Calu3 (cell line): Measurements from ENCODE around the gene FIBP. TPM values are rescaled to one million over a fixed set of nuclear protein-coding genes. Genes with fewer than 3 reads are reported as not detected.
A peak's percentile ranks its signal among the peaks of the same experiment; 100 is the strongest.

Source experiments
- BruUV-seq: library from RNA; stranded (reverse); fragments of 400-500 nt; replicated peaks from 2 replicates; lab custom pipeline; 2021; lab: Mats Ljungman, UMichigan
- CTCF ChIA-PET: fragments of 300-600 bp; sonication (Branson Sonifier 250); formaldehyde crosslinking; loops from one replicate; lab custom pipeline; 2022; ENCODE audit warnings: antibody characterized with exemption; lab: Charles Lee
- DNase-seq: peaks from one replicate; pipeline ENCODE4 v3.0.0; 2022
- H3K27ac Mint-ChIP-seq: one replicate; pipeline ENCODE4 v1.8.0; 2022; ENCODE audit warnings: mixed read lengths; ENCODE audit not compliant: unreplicated experiment
- H3K27me3 Mint-ChIP-seq: one replicate; pipeline ENCODE4 v1.8.0; 2022; ENCODE audit warnings: mixed read lengths; ENCODE audit not compliant: unreplicated experiment
- H3K36me3 Mint-ChIP-seq: one replicate; pipeline ENCODE4 v1.8.0; 2022; ENCODE audit warnings: mild to moderate bottlenecking, moderate library complexity, mixed read lengths; ENCODE audit not compliant: insufficient read depth, unreplicated experiment
- H3K4me1 Mint-ChIP-seq: one replicate; pipeline ENCODE4 v1.8.0; 2022; ENCODE audit warnings: mild to moderate bottlenecking, low read depth, mixed read lengths; ENCODE audit not compliant: unreplicated experiment
- H3K4me3 Mint-ChIP-seq: one replicate; pipeline ENCODE4 v1.8.0; 2022; ENCODE audit warnings: mild to moderate bottlenecking, low read depth, moderate library complexity, mixed read lengths; ENCODE audit not compliant: unreplicated experiment
- H3K9me3 Mint-ChIP-seq: one replicate; pipeline ENCODE4 v1.8.0; 2022; ENCODE audit warnings: low read depth, mixed read lengths; ENCODE audit not compliant: unreplicated experiment
- intact Hi-C: fragments of 100-400 bp; cut with micrococcal nuclease; formaldehyde crosslinking; loops from one replicate; pipeline ENCODE4 v1.10.0; 2022; ENCODE audit not compliant: unreplicated experiment
- total RNA-seq: library from RNA; stranded (reverse); gene quantifications from 2 replicates; pipeline ENCODE4 v1.2.3, GENCODE V29; 2022
- TF ChIP-seq, protein P1 (sequence below): fragments of 200-600 bp; IDR thresholded peaks from one replicate; pipeline ENCODE4 v1.8.0; 2022; ENCODE audit warnings: antibody characterized with exemption; ENCODE audit not compliant: unreplicated experiment

The FIBP gene
- total RNA-seq, 1 experiment from 2014 or later, result 75.8 TPM

DNA sequence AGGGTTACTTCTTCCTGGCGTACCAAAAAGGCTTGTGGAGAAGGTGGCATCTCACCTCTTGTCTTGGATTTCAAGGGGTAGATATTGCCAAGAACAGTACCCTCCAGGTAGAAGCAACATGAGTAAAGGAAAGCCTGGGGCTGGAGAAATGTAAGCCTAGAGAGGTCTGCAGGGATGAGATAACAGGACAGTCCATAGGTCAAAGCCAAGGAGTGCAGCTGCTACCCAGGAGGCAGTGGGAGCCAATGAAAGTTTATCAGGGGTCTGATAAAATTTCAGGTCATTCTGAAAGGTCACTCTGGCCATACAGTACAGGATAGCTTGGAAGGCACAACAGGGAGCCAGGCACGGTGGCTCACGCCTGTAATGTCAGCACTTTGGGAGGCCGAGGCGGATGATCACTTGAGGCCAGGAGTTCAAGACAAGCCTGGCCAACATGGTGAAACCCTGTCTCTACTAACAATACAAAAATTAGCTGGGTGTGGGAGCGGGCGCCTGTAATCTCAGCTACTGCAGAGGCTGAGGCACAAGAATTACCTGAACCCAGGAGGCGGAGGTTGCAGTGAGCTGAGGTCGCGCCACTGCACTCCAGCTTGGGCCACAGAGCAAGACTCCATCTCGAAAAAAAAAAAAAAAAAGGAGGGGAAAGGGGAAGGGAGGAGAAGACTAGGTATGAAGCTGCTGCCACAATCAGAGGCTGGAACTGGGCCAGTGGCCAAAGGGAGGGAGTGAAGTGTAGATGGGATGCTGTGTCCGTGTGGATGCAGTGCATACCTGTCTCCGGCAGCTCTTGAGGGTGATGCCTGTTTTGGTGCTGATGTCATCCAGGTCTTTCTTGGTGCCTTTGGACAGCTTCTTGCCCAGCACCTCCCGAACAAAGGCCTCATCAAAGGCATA is 1.2 kb downstream of the FIBP start:
- peak overlapping the region; percentile 92 for H3K27ac Mint-ChIP-seq
- peak overlapping the region; percentile 83 for H3K4me3 Mint-ChIP-seq
- CTCF ChIA-PET, result interaction anchor here (0.6 to 3.3 kb wide), 6 partner anchors 13 to 176 kb away, joined by 3 to 37 read pairs (median 10); partner anchors contain the start of genes CFL1, FOSL1, KAT5 and MUS81
- intact Hi-C loops, result loop anchor here (10.0 kb wide), 1 partner anchor 98 kb away; no protein-coding TSS in a partner anchor
- no peaks in the 10 kb centered on the region for H3K9me3 Mint-ChIP-seq
- H3K27me3 Mint-ChIP-seq, result no peaks in the 10 kb centered on the region
- H3K4me1 Mint-ChIP-seq, result peaks cover 39% of the 10 kb centered on the region
- DNase-seq, result no peak
- TF ChIP-seq, protein P1, sequence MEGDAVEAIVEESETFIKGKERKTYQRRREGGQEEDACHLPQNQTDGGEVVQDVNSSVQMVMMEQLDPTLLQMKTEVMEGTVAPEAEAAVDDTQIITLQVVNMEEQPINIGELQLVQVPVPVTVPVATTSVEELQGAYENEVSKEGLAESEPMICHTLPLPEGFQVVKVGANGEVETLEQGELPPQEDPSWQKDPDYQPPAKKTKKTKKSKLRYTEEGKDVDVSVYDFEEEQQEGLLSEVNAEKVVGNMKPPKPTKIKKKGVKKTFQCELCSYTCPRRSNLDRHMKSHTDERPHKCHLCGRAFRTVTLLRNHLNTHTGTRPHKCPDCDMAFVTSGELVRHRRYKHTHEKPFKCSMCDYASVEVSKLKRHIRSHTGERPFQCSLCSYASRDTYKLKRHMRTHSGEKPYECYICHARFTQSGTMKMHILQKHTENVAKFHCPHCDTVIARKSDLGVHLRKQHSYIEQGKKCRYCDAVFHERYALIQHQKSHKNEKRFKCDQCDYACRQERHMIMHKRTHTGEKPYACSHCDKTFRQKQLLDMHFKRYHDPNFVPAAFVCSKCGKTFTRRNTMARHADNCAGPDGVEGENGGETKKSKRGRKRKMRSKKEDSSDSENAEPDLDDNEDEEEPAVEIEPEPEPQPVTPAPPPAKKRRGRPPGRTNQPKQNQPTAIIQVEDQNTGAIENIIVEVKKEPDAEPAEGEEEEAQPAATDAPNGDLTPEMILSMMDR, result no peak
- peaks cover 76% of the 10 kb centered on the region for H3K36me3 Mint-ChIP-seq
- no TSS peak for BruUV-seq

DNA sequence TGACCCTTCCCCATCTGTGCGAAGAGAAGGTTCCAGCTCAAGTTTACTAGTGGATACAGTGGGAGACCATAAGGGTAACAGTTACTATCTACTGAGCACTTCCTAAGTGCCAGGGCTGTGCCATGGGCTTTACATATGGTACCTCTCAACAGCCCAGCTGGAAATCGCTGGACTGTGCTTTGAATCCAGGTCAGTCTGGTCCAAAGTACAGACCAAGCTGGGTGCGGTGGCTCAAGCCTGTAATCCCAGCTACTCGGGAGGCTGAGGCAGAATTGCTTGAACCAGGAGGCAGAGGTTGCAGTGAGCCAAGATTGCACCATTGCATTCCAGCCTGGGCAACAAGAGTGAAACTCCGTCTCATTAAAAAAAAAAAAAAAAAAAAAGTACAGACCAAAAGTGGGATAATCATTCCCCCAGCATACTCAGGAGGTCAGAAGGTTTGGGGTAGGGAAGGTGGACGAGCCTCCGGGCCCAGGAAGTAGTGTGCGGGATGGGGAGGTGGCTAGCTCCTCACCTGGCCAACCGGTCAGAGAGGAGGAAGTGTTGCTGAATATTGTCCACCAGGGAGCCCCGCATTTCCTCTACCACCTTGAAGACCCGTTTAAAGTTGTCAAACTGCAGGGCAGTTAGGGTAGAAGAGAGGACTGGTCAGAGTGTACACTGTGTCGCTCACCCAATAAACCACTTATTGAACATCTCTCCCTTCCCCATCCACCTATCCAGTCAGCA is 2.3 kb downstream of the FIBP start:
- intact Hi-C loops, result loop anchor here (10.0 kb wide), 1 partner anchor 99 kb away; no protein-coding TSS in a partner anchor
- DNase-seq, result no peak
- H3K4me3 Mint-ChIP-seq, result no peak overlapping the region

DNA sequence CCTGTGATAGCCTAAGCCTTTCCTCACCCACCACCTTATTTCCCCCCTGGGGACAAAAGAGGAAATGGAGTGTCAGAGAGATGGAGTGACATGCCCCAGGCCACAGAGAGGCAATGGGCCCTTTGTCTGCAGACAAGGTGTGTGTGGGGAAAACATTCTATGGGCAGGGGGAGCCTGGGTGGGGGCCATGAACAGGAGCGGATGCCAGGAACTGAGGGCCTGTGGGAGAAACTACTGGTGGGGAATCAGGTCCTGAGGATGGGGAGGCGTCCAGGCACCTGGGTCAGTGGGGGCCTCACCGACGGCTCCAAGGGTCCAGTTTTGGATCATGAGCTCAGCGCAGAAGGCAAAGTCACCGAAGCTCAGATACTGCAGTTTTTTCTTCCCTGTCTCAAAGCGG is 3.0 kb downstream of the FIBP start:
- H3K9me3 Mint-ChIP-seq, result no peaks in the 10 kb centered on the region
- BruUV-seq, result no TSS peak
- DNase-seq, result no peak
- no peak overlapping the region for H3K4me3 Mint-ChIP-seq
- peaks cover 62% of the 10 kb centered on the region for H3K36me3 Mint-ChIP-seq
- H3K27me3 Mint-ChIP-seq, result no peaks in the 10 kb centered on the region
- peaks cover 34% of the 10 kb centered on the region for H3K4me1 Mint-ChIP-seq
- H3K27ac Mint-ChIP-seq, result no peak overlapping the region
- CTCF ChIA-PET, result interaction anchor here (1.0 to 2.6 kb wide), 14 partner anchors 11 to 180 kb away, joined by 3 to 14 read pairs (median 6); partner anchors contain the start of genes CST6, KAT5 and MUS81
- TF ChIP-seq, protein P1, result no peak
- intact Hi-C loops, result loop anchor here (10.0 kb wide), 1 partner anchor 100 kb away; no protein-coding TSS in a partner anchor

More for the DNA sequence above, 2.3 kb downstream of the FIBP start:
- no peaks in the 10 kb centered on the region for H3K9me3 Mint-ChIP-seq
- peaks cover 36% of the 10 kb centered on the region for H3K4me1 Mint-ChIP-seq
- no peak overlapping the region for H3K27ac Mint-ChIP-seq
- CTCF ChIA-PET, result interaction anchor here (1.3 to 2.6 kb wide), 6 partner anchors 15 to 174 kb away, joined by 3 to 14 read pairs (median 8); partner anchors contain the start of genes KAT5 and MUS81
- no TSS peak for BruUV-seq
- TF ChIP-seq, protein P1, result no peak
- no peaks in the 10 kb centered on the region for H3K27me3 Mint-ChIP-seq
- H3K36me3 Mint-ChIP-seq, result peaks cover 67% of the 10 kb centered on the region

GRCh38 chr11:65884716-65885092 is 3.6 kb downstream of the FIBP start:
- no TSS peak for BruUV-seq
- TF ChIP-seq, protein P1, result peak; percentile 94
- no peak overlapping the region for H3K4me3 Mint-ChIP-seq
- H3K27ac Mint-ChIP-seq, result no peak overlapping the region
- H3K4me1 Mint-ChIP-seq, result peaks cover 29% of the 10 kb centered on the region
- H3K36me3 Mint-ChIP-seq, result peaks cover 57% of the 10 kb centered on the region
- peak; percentile 86 for DNase-seq
- intact Hi-C loops, result loop anchor here (10.0 kb wide), 1 partner anchor 100 kb away; no protein-coding TSS in a partner anchor
- H3K27me3 Mint-ChIP-seq, result no peaks in the 10 kb centered on the region
- CTCF ChIA-PET, result interaction anchor here (0.6 to 2.6 kb wide), 19 partner anchors 11 to 196 kb away, joined by 3 to 14 read pairs (median 4); partner anchors contain the start of genes CST6, KAT5 and MUS81
- no peaks in the 10 kb centered on the region for H3K9me3 Mint-ChIP-seq
